K562 (cell line): Measurements from ENCODE around the gene ATRX. TPM values are rescaled to one million over a fixed set of nuclear protein-coding genes. Genes with fewer than 3 reads are reported as not detected.
A peak's percentile ranks its signal among the peaks of the same experiment; 100 is the strongest.

ENCODE experiments used
- ATAC-seq: fragments of 200-7000 bp; cut with Tn5 transposase; 3 replicates; pipeline ENCODE4 v1.9.1; 2020; ENCODE audit warnings: moderate library complexity
- BruUV-seq: library from RNA; stranded (reverse); fragments of 400-500 nt; replicated peaks from 2 replicates; lab custom pipeline; 2021; lab: Mats Ljungman, UMichigan
- CTCF ChIA-PET: fragments of 300-600 bp; formaldehyde crosslinking; extraction: SDS; loops from one replicate; lab custom pipeline; 2021; ENCODE audit warnings: low intra/inter-chr PET ratio; lab: Yijun Ruan, JAX
- POLR2A ChIA-PET: fragments of 300-600, 350-650 bp; sonication (Branson Sonifier 250); formaldehyde crosslinking; extraction: SDS; loops from one replicate; lab custom pipeline; 2021; ENCODE audit warnings: antibody characterized with exemption, inconsistent platforms; lab: Yijun Ruan, JAX
- DNase-seq, 4 experiments: peaks; one replicate each; pipeline versions ENCODE4 v3.0.0 to v3.0.0-alpha.2; 2011 to 2018; ENCODE audit warnings: low spot score in 3 of 4, mixed read lengths in 3 of 4; ENCODE audit errors: extremely low read depth in 1 of 4
- FAIRE-seq: peaks from 2 replicates; lab custom pipeline; 2011; peaks lifted over from hg19 to GRCh38; lab: Jason Lieb, UNC
- H2AFZ ChIP-seq: 2 replicates; pipeline ENCODE4 v1.6.0; 2011; ENCODE audit warnings: low read depth, low read length, control low read depth, inconsistent platforms
- H3K27ac ChIP-seq: fragments of 200-600 bp; 3 replicates; pipeline ENCODE4 v1.8.0; 2011; ENCODE audit warnings: low read depth, mild to moderate bottlenecking, control low read depth, inconsistent platforms, low read length, moderate library complexity, mixed read lengths; ENCODE audit errors: extremely low read depth
- H3K27me3 ChIP-seq, 2 experiments: fragments of 300-600 bp in 1 of 2; 2 replicates in 1 of 2; 3 replicates in 1 of 2; pipeline versions ENCODE4 v1.6.0 to v1.8.0; 2011; ENCODE audit warnings: inconsistent platforms in 2 of 2, low read length in 2 of 2, mild to moderate bottlenecking in 1 of 2, mixed read lengths in 1 of 2, moderate library complexity in 1 of 2; ENCODE audit not compliant: control insufficient read depth in 2 of 2, insufficient read depth in 2 of 2
- H3K36me3 ChIP-seq: fragments of 300-600 bp; 3 replicates; pipeline ENCODE4 v1.8.0; 2011; ENCODE audit warnings: mild to moderate bottlenecking, low read length, inconsistent platforms; ENCODE audit not compliant: control insufficient read depth, insufficient read depth
- H3K4me1 ChIP-seq, 2 experiments: fragments of 200-600 bp in 1 of 2; replicated peaks in 1 of 2; 2 replicates in 1 of 2; 3 replicates in 1 of 2; pipeline versions ENCODE4 v1.5.1 to v1.8.0; 2011; ENCODE audit warnings: inconsistent platforms in 2 of 2, low read length in 2 of 2, mild to moderate bottlenecking in 1 of 2, mixed read lengths in 1 of 2, moderate library complexity in 1 of 2; ENCODE audit not compliant: control insufficient read depth in 2 of 2, insufficient read depth in 2 of 2
- H3K4me2 ChIP-seq: 2 replicates; pipeline ENCODE4 v1.6.1; 2011; ENCODE audit warnings: low read length, control low read depth, inconsistent platforms, mixed read lengths; ENCODE audit not compliant: insufficient read depth
- H3K4me3 ChIP-seq: fragments of 200-600 bp; sonication (generic), shearing (Covaris generic); 2 replicates; pipeline ENCODE4 v1.5.1; 2016; ENCODE audit warnings: control low read depth, inconsistent platforms
- H3K79me2 ChIP-seq: fragments of 200-600 bp; 3 replicates; pipeline ENCODE4 v1.8.0; 2011; ENCODE audit warnings: low read length, inconsistent platforms; ENCODE audit not compliant: control insufficient read depth, insufficient read depth
- H3K9ac ChIP-seq, 2 experiments: 2 replicates each; pipeline versions ENCODE4 v1.6.0 to v1.6.1; 2011; ENCODE audit warnings: low read depth in 2 of 2, low read length in 2 of 2, control low read depth in 1 of 2, inconsistent platforms in 1 of 2, mild to moderate bottlenecking in 1 of 2, mixed read lengths in 1 of 2; ENCODE audit not compliant: insufficient read depth in 1 of 2
- H3K9me1 ChIP-seq: one replicate; pipeline ENCODE4 v1.6.0; 2011; ENCODE audit warnings: inconsistent platforms, mild to moderate bottlenecking, low read length, moderate library complexity; ENCODE audit not compliant: control insufficient read depth, insufficient read depth
- H3K9me3 ChIP-seq: replicated peaks from 2 replicates; pipeline ENCODE4 v1.5.1; 2011; ENCODE audit warnings: low read depth, low read length, inconsistent platforms; ENCODE audit not compliant: control insufficient read depth, insufficient read depth
- H4K20me1 ChIP-seq: replicated peaks from 2 replicates; pipeline ENCODE4 v1.6.1; 2011; ENCODE audit warnings: low read length, inconsistent platforms, mixed read lengths; ENCODE audit not compliant: control insufficient read depth, insufficient read depth
- WGBS: fragments of 100-300 bp; shearing (Covaris generic); methylation state at CpG from one replicate; pipeline ENCODE4 v1.1.6; 2016; ENCODE audit warnings: low coverage, mixed read lengths; ENCODE audit not compliant: insufficient coverage; ENCODE audit errors: missing lambda C conversion rate; 5-methylcytosine and 5-hydroxymethylcytosine counted together
- in situ Hi-C: fragments of 300-500 bp; cut with MboI; formaldehyde crosslinking; loops from 4 replicates; pipeline ENCODE4 v1.15.0; 2018; ENCODE audit warnings: inconsistent platforms, mixed read lengths
- intact Hi-C: fragments of 100-400 bp; cut with micrococcal nuclease; formaldehyde crosslinking; loops from 2 replicates; pipeline ENCODE4 v1.14.2; 2022
- polyA plus RNA-seq, 8 experiments: library from polyadenylated mRNA; depleted of rRNA in 4 of 8; stranded (reverse) in 5 of 8; unstranded in 3 of 8; fragments of >200 nt; fragmentation: Nextera tagmentation in 2 of 8; fragmentation: Illumina TruSeq in 1 of 8; extraction: Ambion mirVana in 2 of 8; extraction: Trizol in 1 of 8; gene quantifications; 2 replicates each; pipeline versions ENCODE4 v1.2.1 to v1.2.3, GENCODE V29; 2011 to 2014; ENCODE audit warnings: inconsistent platforms in 1 of 8, missing spikeins in 1 of 8
- total RNA-seq, 7 experiments: library from RNA; depleted of rRNA in 6 of 7; stranded (reverse); fragments of >200 nt in 6 of 7; fragmentation: Illumina TruSeq in 2 of 7; extraction: Trizol in 2 of 7; gene quantifications; 2 replicates each; pipeline versions ENCODE4 v1.2.1 to v1.2.3, GENCODE V29; 2011 to 2021; ENCODE audit warnings: low replicate concordance in 1 of 7
- TF ChIP-seq, protein P1 (sequence below): fragments of 450-650 bp; IDR thresholded peaks from 2 replicates; pipeline ENCODE4 v1.6.1; 2017; ENCODE audit warnings: mild to moderate bottlenecking, moderate library complexity
- TF ChIP-seq, protein P2 (sequence below): sonication (generic); IDR thresholded peaks from 2 replicates; pipeline ENCODE4 v1.6.1; 2016

The ATRX gene
- total and polyA plus RNA-seq, 9 of the 15 experiments (the other 6 are each of a cell fraction or from before 2014, with no cell fraction given), result 7.7 to 23.1 (median 20.2) TPM

GRCh38 chrX:77502951-77503525 lies 283.0 kb downstream of the ATRX start:
- ATAC-seq (peak; percentile 54), DNase-seq (no peak), FAIRE-seq (no peak)
- H4K20me1 ChIP-seq, result no peaks in the 10 kb centered on the region
- H3K9me3 ChIP-seq, result no peaks in the 10 kb centered on the region
- ChIA-PET POLR2A (no interaction called here), CTCF (no interaction called here)
- H3K9ac ChIP-seq, result no peak overlapping the region
- in situ Hi-C loops (no loop called here), intact Hi-C loops (no loop called here)
- no peak overlapping the region for H2AFZ ChIP-seq
- TF ChIP-seq, protein P1, sequence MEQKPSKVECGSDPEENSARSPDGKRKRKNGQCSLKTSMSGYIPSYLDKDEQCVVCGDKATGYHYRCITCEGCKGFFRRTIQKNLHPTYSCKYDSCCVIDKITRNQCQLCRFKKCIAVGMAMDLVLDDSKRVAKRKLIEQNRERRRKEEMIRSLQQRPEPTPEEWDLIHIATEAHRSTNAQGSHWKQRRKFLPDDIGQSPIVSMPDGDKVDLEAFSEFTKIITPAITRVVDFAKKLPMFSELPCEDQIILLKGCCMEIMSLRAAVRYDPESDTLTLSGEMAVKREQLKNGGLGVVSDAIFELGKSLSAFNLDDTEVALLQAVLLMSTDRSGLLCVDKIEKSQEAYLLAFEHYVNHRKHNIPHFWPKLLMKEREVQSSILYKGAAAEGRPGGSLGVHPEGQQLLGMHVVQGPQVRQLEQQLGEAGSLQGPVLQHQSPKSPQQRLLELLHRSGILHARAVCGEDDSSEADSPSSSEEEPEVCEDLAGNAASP, result no peak
- TF ChIP-seq, protein P2, sequence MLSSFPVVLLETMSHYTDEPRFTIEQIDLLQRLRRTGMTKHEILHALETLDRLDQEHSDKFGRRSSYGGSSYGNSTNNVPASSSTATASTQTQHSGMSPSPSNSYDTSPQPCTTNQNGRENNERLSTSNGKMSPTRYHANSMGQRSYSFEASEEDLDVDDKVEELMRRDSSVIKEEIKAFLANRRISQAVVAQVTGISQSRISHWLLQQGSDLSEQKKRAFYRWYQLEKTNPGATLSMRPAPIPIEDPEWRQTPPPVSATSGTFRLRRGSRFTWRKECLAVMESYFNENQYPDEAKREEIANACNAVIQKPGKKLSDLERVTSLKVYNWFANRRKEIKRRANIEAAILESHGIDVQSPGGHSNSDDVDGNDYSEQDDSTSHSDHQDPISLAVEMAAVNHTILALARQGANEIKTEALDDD, result peak; percentile 39; the same call in 1 of the 2 replicates
- no peaks in the 10 kb centered on the region for H3K79me2 ChIP-seq
- H3K27ac ChIP-seq, result no peak overlapping the region
- H3K36me3 ChIP-seq, result peaks cover 7% of the 10 kb centered on the region; the same call in 2 of the 3 replicates
- H3K4me3 ChIP-seq, result no peak overlapping the region
- no peaks in the 10 kb centered on the region for H3K27me3 ChIP-seq
- no peaks in the 10 kb centered on the region for H3K4me1 ChIP-seq
- no TSS peak for BruUV-seq
- H3K9me1 ChIP-seq, result no peaks in the 10 kb centered on the region
- 12% methylated on average over 2 of the region's 2 CpGs for WGBS
- no peak overlapping the region for H3K4me2 ChIP-seq
